Ovary (tissue), 9 donors: ENCODE data around the gene CD300LD. TPM values are rescaled to one million over a fixed set of nuclear protein-coding genes. Genes with fewer than 3 reads are reported as not detected.

Experiments
- DNase-seq, 5 donors: peaks; one replicate each; pipeline ENCODE4 v3.0.0-alpha.2; 2019 to 2020
- H3K27ac ChIP-seq, 2 donors: fragments of 200-600 bp; one replicate each; pipeline versions ENCODE4 v1.5.1 to v1.8.0; 2019 to 2022
- H3K27me3 ChIP-seq: fragments of 200-600 bp; one replicate; pipeline ENCODE4 v1.8.0; 2022
- H3K36me3 ChIP-seq: fragments of 200-600 bp; sonication (generic); one replicate; pipeline ENCODE4 v1.5.1; 2019
- H3K4me1 ChIP-seq: one replicate; pipeline ENCODE4 v1.8.1; 2013; ENCODE audit warnings: mild to moderate bottlenecking, moderate library complexity; ENCODE audit not compliant: insufficient read depth
- H3K4me3 ChIP-seq: fragments of 200-600 bp; sonication (generic); one replicate; pipeline ENCODE4 v1.5.1; 2017
- H3K9me3 ChIP-seq, 2 donors: fragments of 200-600 bp in 1 of 2; sonication (generic) in 1 of 2; one replicate each; pipeline versions ENCODE4 v1.5.1 to v1.8.1; 2013 to 2019; ENCODE audit warnings: mild to moderate bottlenecking in 1 of 2, moderate library complexity in 1 of 2
- EP300 ChIP-seq: sonication (generic); formaldehyde crosslinking; IDR thresholded peaks from one replicate; pipeline ENCODE4 v1.6.1; 2017; ENCODE audit warnings: antibody characterized with exemption
- POLR2A ChIP-seq: fragments of 450-650 bp; IDR thresholded peaks from one replicate; pipeline ENCODE4 v1.6.1; 2017; ENCODE audit warnings: antibody characterized with exemption, mild to moderate bottlenecking, moderate library complexity
- WGBS, 3 donors: extraction: QIAGEN DNeasy Blood & Tissue Kit in 1 of 3; methylation state at CpG; one replicate each; pipeline versions ENCODE4 v1.1.5 to v1.1.7; 2013 to 2017; 5-methylcytosine and 5-hydroxymethylcytosine counted together
- intact Hi-C, 4 donors: fragments of 100-400 bp; cut with DNase I; formaldehyde crosslinking; loops; one replicate each; pipeline versions ENCODE4 v1.11.0 to v1.15.1; 2022 to 2023
- polyA plus RNA-seq, 2 donors: library from polyadenylated mRNA; stranded (reverse); fragments of 200-250 nt in 1 of 2; fragments of 350-450 nt in 1 of 2; fragmentation: Illumina TruSeq in 1 of 2; extraction: RNeasy Lipid Tissue Mini Kit (QIAGEN cat#74804) in 1 of 2; gene quantifications; one replicate each; pipeline ENCODE4 v1.2.3, GENCODE V29; 2013 to 2014
- total RNA-seq, 7 donors: library from RNA; depleted of rRNA in 2 of 7; stranded (reverse); fragments of >200 nt in 2 of 7; fragmentation: NEBNext Ultra II Directional in 3 of 7; extraction: Animal tissue kit (Norgen Biotek cat#: 25700) in 3 of 7; gene quantifications; one replicate each; pipeline versions ENCODE4 v1.1.0 to v1.2.4, GENCODE V29; 2016 to 2023
- TF ChIP-seq, protein P1 (sequence below), 3 donors: fragments of 450-650 bp in 2 of 3; fragments of 200-600 bp in 1 of 3; IDR thresholded peaks; one replicate each; pipeline versions ENCODE4 v1.5.1 to v1.8.0; 2016 to 2022; ENCODE audit warnings: antibody characterized with exemption in 3 of 3, mild to moderate bottlenecking in 1 of 3
- donor health status: DM: no; HTN: no; CAD: no; lungs with moderate emphysema.
- donor health status: DM: no; HTN: no; CAD: no.
- donor health status: Bipolar disorder and iron deficiency.
- donor health status: DM: yes; HTN: yes; CAD: no.
- donor health status: DM: no; HTN: no; CAD: no.
- donor health status: DM: yes; HTN: yes; CAD: no.

The CD300LD gene
- total and polyA plus RNA-seq, 9 donors: not detected

DNA sequence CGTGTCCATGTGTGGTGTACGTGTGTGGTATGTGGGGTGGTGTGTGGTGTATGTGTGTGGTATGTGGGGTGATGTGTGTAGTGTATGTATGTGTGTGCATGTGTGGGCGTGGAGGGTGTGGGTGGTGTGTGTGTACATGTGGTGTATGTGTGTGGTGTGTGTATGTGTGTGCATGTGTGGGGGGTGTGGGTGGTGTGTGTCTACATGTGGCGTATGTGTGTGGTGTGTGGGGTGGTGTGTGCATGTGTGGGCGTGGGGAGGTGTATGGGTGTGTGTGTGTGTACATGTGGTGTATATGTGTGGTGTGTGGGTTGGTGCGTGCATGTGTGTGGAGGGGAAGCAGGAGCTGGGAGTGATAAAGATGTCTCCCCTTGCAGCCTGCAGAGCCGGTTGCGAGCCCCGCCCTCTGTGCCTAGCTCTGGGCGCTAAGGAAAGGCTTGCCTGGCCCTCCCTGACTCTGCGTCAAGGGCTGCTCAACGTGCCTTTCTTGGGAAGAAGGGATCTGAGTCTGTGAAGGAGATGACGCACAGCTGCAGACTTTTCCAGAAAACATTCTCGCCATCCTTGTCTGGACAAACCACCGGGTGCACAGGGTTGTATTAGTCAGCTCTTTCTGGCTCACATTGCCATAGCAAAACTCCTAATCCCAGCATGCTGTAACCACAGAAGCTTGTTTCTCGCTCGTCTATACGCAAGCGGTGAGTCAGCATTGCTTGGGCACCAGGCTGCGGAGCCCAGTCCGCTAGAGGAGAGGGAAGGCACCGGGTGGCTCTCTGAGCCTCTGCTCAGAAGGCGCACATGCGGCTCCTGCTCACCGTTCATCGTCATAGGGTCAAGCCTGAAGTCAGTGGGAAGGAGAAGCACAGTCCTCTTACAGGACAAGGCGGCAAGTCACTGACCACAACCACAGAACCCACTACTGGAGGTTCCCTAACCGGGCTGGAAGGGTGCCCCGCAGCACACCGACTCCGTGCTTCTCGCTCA lies 22.8 kb downstream of the CD300LD start:
- no peak overlapping the region for H3K4me3 ChIP-seq
- H3K36me3 ChIP-seq: no peaks in the 10 kb centered on the region
- intact Hi-C loops: no loop called here
- WGBS, 3 donors: 40 to 44% (median 41%) methylated on average over 32 of the region's 32 CpGs
- DNase-seq: peak in 4 of 5 donors; percentile 21 to 61 (median 48)
- H3K9me3 ChIP-seq: no peaks in the 10 kb centered on the region
- no peak for TF ChIP-seq POLR2A
- TF ChIP-seq EP300: no peak
- TF ChIP-seq, protein P1, sequence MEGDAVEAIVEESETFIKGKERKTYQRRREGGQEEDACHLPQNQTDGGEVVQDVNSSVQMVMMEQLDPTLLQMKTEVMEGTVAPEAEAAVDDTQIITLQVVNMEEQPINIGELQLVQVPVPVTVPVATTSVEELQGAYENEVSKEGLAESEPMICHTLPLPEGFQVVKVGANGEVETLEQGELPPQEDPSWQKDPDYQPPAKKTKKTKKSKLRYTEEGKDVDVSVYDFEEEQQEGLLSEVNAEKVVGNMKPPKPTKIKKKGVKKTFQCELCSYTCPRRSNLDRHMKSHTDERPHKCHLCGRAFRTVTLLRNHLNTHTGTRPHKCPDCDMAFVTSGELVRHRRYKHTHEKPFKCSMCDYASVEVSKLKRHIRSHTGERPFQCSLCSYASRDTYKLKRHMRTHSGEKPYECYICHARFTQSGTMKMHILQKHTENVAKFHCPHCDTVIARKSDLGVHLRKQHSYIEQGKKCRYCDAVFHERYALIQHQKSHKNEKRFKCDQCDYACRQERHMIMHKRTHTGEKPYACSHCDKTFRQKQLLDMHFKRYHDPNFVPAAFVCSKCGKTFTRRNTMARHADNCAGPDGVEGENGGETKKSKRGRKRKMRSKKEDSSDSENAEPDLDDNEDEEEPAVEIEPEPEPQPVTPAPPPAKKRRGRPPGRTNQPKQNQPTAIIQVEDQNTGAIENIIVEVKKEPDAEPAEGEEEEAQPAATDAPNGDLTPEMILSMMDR (IDR thresholded peaks at IDR 0.05): no peak
- H3K4me1 ChIP-seq: no peaks in the 10 kb centered on the region
- no peaks in the 10 kb centered on the region for H3K27me3 ChIP-seq
- no peak overlapping the region for H3K27ac ChIP-seq

- intact Hi-C loops: no loop called here
- WGBS, 3 donors: 61 to 66% (median 65%) methylated on average over 4 of the region's 4 CpGs
These were observed 23.8 kb downstream of the CD300LD start for GRCh38 chr17:74568106-74568873.

GRCh38 chr17:74567397-74567796 lies 24.7 kb downstream of the CD300LD start, which contains the start of gene CD300H:
CD300H (minus strand) TSS chr17:74567509.
- Histone ChIP-seq H3K9me3 (no peaks in the 10 kb centered on the region), H3K27me3 (no peaks in the 10 kb centered on the region), H3K36me3 (no peaks in the 10 kb centered on the region), H3K4me3 (no peak within 1 kb of the TSS), H3K4me1 (no peaks in the 10 kb centered on the region), H3K27ac (no peak within 1 kb of the TSS)
- no peak for DNase-seq
- TF ChIP-seq EP300 (no peak), POLR2A (no peak)
- TF ChIP-seq, protein P1 (IDR thresholded peaks at IDR 0.05): no peak
- 82 to 91% (median 84%) methylated on average over 2 of the region's 2 CpGs for WGBS, 3 donors
- intact Hi-C loops: no loop called here

More at GRCh38 chr17:74568106-74568873, 23.8 kb downstream of the CD300LD start:
- no peak for DNase-seq
- no peak for TF ChIP-seq EP300
- no peak for TF ChIP-seq POLR2A
- TF ChIP-seq, protein P1 (IDR thresholded peaks at IDR 0.05): no peak
- H3K27ac ChIP-seq: no peak overlapping the region
- no peak overlapping the region for H3K4me3 ChIP-seq
- no peaks in the 10 kb centered on the region for H3K27me3 ChIP-seq
- no peaks in the 10 kb centered on the region for H3K36me3 ChIP-seq
- no peaks in the 10 kb centered on the region for H3K9me3 ChIP-seq
- H3K4me1 ChIP-seq: no peaks in the 10 kb centered on the region

DNA sequence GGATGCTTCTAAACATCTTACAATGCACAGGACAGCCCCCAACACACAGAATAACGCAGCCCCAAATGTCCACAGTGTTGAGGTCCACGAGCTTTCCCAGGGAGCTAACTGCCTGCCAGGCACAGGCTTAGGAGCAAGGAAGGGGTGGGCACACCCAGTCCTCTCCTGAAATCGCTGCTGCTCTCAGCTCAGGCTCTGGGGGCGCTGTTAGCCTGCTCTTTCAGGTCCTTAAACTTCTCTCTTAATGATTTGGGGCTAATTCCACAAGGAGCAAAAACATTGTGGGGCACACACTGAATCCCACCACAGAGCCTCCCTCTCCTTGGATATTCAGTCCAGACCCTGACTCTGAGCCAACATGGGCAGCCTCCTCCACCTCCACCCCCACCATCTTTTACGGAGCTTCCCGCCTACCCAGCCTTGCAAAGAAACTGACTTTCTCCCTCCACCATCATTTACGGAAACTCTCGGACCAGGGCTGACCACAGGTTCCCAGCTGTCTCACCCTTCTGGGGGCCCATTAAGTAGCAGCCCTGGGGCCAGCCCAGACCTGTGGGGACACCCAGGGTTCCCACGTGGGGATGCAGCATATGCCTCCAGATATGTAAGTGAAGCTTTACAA lies 25.8 kb downstream of the CD300LD start:
- H3K4me3 ChIP-seq: no peak overlapping the region
- WGBS, 3 donors: 15 to 34% (median 24%) methylated on average over 9 of the region's 9 CpGs
- no peaks in the 10 kb centered on the region for H3K36me3 ChIP-seq
- no peaks in the 10 kb centered on the region for H3K27me3 ChIP-seq
- H3K9me3 ChIP-seq: no peaks in the 10 kb centered on the region
- intact Hi-C loops: no loop called here
- no peaks in the 10 kb centered on the region for H3K4me1 ChIP-seq
- DNase-seq: peak in 1 of 5 donors; percentile 47
- H3K27ac ChIP-seq: no peak overlapping the region
- TF ChIP-seq POLR2A (no peak), EP300 (no peak)
- TF ChIP-seq, protein P1 (IDR thresholded peaks at IDR 0.05): no peak
